Measurements from ENCODE around the gene TRDN. TPM values are rescaled to one million over a fixed set of nuclear protein-coding genes. Genes with fewer than 3 reads are reported as not detected.

TRDN gene
- total RNA-seq, 1 donor from 2014 or later = not detected

GRCh38 chr6:123629258-123629941, 7.3 kb downstream of the TRDN start:
- no peak for TF ChIP-seq CTCF (IDR thresholded peaks at IDR 0.05; ENCODE audit: insufficient read depth, low read length, severe bottlenecking)
- H3K36me3 ChIP-seq (ENCODE audit: control insufficient read depth, insufficient read depth, low read length) = no peaks in the 10 kb centered on the region
- no peak for FAIRE-seq
- no peak overlapping the region for H3K4me3 ChIP-seq (ENCODE audit: low read depth, low read length)
- no peak for DNase-seq (ENCODE audit: low read depth)
- no peaks in the 10 kb centered on the region for H3K27me3 ChIP-seq (ENCODE audit: control insufficient read depth, insufficient read depth, low read length)

GRCh38 chr6:123625696-123626095, 11.1 kb downstream of the TRDN start:
- DNase-seq (ENCODE audit: low read depth) (no peak), FAIRE-seq (no peak)
- H3K36me3 ChIP-seq (ENCODE audit: control insufficient read depth, insufficient read depth, low read length) = no peaks in the 10 kb centered on the region
- TF ChIP-seq CTCF (IDR thresholded peaks at IDR 0.05; ENCODE audit: insufficient read depth, low read length, severe bottlenecking) = no peak
- H3K27me3 ChIP-seq (ENCODE audit: control insufficient read depth, insufficient read depth, low read length) = no peaks in the 10 kb centered on the region
- no peak overlapping the region for H3K4me3 ChIP-seq (ENCODE audit: low read depth, low read length)

DNA sequence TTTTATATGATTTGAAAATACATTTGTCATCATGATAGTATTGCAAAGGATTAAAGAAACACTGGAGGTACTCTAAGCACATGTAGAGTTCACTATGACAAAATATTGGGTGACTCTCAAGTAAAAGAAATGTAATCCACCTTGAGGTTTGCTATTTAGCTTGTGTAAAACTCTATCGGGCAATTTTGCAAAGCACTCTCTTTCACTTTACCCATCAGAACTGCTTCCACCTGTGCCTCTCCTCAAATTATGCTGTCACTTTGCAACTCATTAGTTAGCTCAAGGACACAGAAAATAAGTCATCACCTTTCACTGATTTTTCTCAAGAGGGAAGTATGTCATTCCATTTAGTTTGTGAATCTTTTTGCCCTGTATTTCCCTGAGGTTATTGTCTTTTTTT, 14.0 kb downstream of the TRDN start:
- Histone ChIP-seq H3K27me3 (ENCODE audit: control insufficient read depth, insufficient read depth, low read length) (no peaks in the 10 kb centered on the region), H3K36me3 (ENCODE audit: control insufficient read depth, insufficient read depth, low read length) (no peaks in the 10 kb centered on the region), H3K4me3 (ENCODE audit: low read depth, low read length) (no peak overlapping the region)
- DNase-seq (ENCODE audit: low read depth) (no peak), FAIRE-seq (no peak)
- TF ChIP-seq CTCF (IDR thresholded peaks at IDR 0.05; ENCODE audit: insufficient read depth, low read length, severe bottlenecking) = no peak

GRCh38 chr6:123619156-123619555, 17.6 kb downstream of the TRDN start:
- FAIRE-seq (no peak), DNase-seq (ENCODE audit: low read depth) (no peak)
- no peak for TF ChIP-seq CTCF (IDR thresholded peaks at IDR 0.05; ENCODE audit: insufficient read depth, low read length, severe bottlenecking)
- Histone ChIP-seq H3K4me3 (ENCODE audit: low read depth, low read length) (no peak overlapping the region), H3K27me3 (ENCODE audit: control insufficient read depth, insufficient read depth, low read length) (no peaks in the 10 kb centered on the region), H3K36me3 (ENCODE audit: control insufficient read depth, insufficient read depth, low read length) (no peaks in the 10 kb centered on the region)

DNA sequence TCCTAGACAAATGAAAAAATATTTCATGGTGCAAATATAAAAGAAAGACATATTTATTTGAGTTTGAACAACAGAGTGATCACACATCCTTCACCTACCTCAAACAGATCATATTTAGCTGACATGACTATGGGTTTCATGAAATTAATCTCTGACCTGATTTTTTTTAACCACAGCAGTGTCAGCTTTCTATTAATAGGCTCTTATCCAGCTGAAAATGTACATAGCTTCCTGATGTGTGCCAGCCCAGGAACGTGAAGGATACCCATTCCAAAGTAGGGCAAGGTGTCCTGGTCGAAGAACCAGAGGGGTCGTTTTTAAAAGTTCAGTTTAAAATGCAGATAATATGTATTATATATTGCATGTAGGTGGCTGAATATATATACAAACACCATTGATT, 19.8 kb downstream of the TRDN start:
- Histone ChIP-seq H3K27me3 (ENCODE audit: control insufficient read depth, insufficient read depth, low read length) (no peaks in the 10 kb centered on the region), H3K4me3 (ENCODE audit: low read depth, low read length) (no peak overlapping the region), H3K36me3 (ENCODE audit: control insufficient read depth, insufficient read depth, low read length) (no peaks in the 10 kb centered on the region)
- no peak for TF ChIP-seq CTCF (IDR thresholded peaks at IDR 0.05; ENCODE audit: insufficient read depth, low read length, severe bottlenecking)
- FAIRE-seq (no peak), DNase-seq (ENCODE audit: low read depth) (no peak)

DNA sequence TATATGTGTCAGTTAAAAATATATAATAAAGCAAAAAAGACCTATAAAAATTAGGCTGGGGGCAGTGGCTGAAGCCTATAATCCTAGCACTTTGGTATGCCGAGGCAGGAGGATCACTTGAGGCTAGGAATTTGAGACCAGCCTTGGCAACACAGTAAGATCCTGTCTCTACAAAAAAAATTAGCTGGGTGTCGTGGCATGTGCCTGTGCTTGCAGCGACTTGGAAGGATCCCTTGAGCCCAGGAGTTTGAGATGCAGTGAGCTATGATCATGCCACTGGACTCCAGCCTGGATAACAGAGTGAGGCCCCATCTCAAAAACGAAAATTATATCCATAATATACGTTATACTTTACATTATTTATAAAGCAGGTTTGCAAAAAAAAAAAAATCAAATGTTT, 20.7 kb downstream of the TRDN start:
- no peak overlapping the region for H3K4me3 ChIP-seq (ENCODE audit: low read depth, low read length)
- no peaks in the 10 kb centered on the region for H3K27me3 ChIP-seq (ENCODE audit: control insufficient read depth, insufficient read depth, low read length)
- no peak for FAIRE-seq
- no peak for TF ChIP-seq CTCF (IDR thresholded peaks at IDR 0.05; ENCODE audit: insufficient read depth, low read length, severe bottlenecking)
- H3K36me3 ChIP-seq (ENCODE audit: control insufficient read depth, insufficient read depth, low read length) = no peaks in the 10 kb centered on the region
- no peak for DNase-seq (ENCODE audit: low read depth)
